ENCODE results near the gene ABAT.

ABAT gene

DNA sequence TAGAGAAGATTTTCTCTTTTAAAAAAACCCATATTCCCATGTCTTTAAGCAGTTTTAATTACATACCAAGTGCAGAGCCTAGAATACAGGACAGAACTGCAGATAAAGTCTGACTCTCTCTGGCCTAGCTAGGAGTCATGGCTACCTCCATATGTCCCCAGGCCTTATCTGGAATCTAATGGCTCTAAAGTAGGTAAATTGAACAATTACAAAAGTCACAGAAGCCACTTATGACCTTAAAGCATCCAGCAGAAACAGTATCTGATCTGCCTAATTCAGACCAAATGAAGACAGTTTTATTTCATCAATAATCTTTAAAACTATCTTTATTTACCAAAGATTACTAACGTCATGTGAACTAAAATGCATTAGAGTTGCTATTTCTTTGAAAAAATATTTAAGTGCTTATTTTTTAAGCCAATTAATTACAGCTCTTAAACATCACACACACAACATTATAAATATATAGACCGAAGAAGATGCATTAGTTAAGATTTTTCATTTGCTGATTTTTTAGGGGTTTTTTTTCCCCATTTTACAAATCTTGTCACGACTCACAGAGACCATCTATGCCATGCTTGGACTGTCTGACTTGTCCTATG is 152.0 kb downstream of the ABAT start:
- no peak for DNase-seq

- DNase-seq = no peak
Measured at GRCh38 chr16:8828541-8829165, 154.2 kb downstream of the ABAT start.

DNA sequence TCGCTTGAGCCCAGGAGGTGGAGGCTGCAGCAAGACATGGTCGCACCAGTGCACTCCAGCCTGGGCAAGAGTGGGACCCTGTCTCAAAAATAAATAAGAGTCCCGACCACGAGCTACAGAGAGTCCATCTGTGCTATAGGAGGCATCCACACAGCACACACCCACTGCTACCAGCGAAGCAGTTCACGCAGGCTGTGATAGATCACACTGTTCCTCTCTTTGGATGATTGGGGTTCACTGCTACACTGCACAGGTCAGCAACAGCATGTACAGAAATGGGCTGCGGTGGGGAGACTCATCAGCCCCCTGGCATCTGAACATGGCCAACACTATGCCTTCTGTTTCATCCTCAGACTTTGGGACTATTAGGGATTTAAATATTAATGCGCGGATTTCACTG is 157.0 kb downstream of the ABAT start:
- no peak for DNase-seq

DNA sequence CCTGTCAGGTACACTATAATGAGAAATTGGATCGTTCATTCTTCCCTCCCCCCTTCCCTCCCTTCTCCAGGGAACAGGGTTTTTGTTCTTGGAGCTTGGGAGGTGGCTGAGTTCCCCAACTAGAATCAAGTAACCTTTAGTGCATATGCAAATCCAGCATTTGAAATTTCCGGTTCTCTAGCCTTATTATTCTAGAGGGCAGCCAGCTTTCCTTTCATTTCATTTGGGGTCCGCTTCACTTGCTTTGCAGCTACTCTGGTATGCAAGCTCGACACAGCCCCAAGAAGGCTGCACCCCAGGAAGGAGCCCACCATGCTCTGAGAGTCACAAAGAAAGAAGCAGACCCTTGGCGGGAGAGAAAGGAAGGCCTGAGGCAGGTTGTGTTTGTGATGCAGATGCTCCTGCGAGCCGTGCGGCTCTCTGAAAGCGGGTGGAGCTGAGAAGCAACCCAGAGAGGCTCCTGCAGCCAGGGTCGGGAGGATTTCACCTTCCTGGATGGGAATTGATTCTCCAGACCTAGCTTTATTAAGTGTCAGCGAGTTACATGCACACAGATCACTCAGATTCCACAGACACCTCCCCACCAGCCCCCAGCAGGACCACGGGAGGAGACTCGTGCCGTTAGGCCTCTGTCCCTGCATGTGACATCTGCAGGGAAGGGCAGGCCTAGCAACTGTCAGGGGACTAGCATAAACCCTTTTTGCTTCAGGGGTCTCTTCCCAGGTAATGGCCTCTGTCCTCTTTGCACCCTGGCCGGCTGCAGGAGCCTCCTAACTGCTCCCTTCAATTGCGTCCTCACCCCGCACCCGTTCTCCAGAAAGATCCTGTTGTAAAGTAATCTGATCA is 157.7 kb downstream of the ABAT start:
- DNase-seq = no peak

DNA sequence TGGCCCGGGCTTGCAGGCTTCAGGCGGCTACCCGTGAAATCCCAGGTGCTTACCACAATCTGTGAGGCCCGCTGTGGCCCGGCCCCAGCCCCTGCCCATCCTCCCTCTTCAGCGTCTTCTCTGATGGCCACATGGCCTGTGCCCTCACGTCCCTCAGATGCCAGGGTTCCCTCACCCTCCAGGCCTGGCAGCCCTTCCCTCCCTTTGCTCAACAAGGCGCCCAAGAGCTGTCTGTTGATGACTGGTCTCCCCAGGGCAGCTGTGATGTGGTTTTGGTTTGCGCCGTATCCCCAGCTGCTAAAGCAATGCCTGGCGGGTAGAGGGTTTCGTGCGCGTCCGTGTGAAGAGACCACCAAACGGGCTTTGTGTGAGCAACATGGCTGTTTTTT is 158.3 kb downstream of the ABAT start:
- no peak for DNase-seq

Data from activated CD4-positive, alpha-beta T cell treated with anti-CD3 and anti-CD28 coated beads, Interleukin-2, amount 50 U/mL, for 1 hour (primary cell).